GM12878 (cell line): ENCODE results near the gene KAZN. TPM values are rescaled to one million over a fixed set of nuclear protein-coding genes. Genes with fewer than 3 reads are reported as not detected.

Experiments
- ATAC-seq: fragments of 200-7000 bp; cut with Tn5 transposase; 3 replicates; pipeline ENCODE4 v1.9.1; 2020; ENCODE audit warnings: mild to moderate bottlenecking, moderate library complexity
- BruUV-seq: library from RNA; stranded (reverse); fragments of 400-500 nt; replicated peaks from 2 replicates; lab custom pipeline; 2021; lab: Mats Ljungman, UMichigan
- CTCF ChIA-PET: fragments of 300-600 bp; sonication (Branson Sonifier 250); formaldehyde crosslinking; extraction: SDS; loops from one replicate; lab custom pipeline; 2021; ENCODE audit warnings: inconsistent platforms; lab: Yijun Ruan, JAX
- POLR2A ChIA-PET: fragments of 350-600 bp; formaldehyde crosslinking; extraction: SDS; loops from one replicate; lab custom pipeline; 2021; ENCODE audit warnings: inconsistent platforms; lab: Charles Lee
- RAD21 ChIA-PET: fragments of 300-600 bp; sonication (Branson Sonifier 250); formaldehyde crosslinking; loops from one replicate; lab custom pipeline; 2023; ENCODE audit warnings: antibody characterized with exemption; ENCODE audit not compliant: unreplicated experiment; lab: Charles Lee
- SMC1A ChIA-PET: fragments of 300-600 bp; sonication (Branson Sonifier 250); formaldehyde crosslinking; loops from one replicate; lab custom pipeline; 2023; ENCODE audit not compliant: unreplicated experiment, uncharacterized antibody; lab: Charles Lee
- DNase-seq: peaks from one replicate; pipeline ENCODE4 v3.0.0-alpha.2; 2011; ENCODE audit warnings: low read depth, low spot score
- FAIRE-seq: peaks from 3 replicates; lab custom pipeline; 2011; peaks lifted over from hg19 to GRCh38; lab: Jason Lieb, UNC
- H2AFZ ChIP-seq: 2 replicates; pipeline ENCODE4 v1.6.0; 2011; ENCODE audit warnings: low read depth, low read length, control low read depth; ENCODE audit not compliant: control insufficient read depth
- H3K27ac ChIP-seq: 2 replicates; pipeline ENCODE4 v1.5.1; 2011; ENCODE audit warnings: control low read depth; ENCODE audit not compliant: control insufficient read depth, insufficient read depth
- H3K27me3 ChIP-seq, 2 experiments: replicated peaks in 1 of 2; 2 replicates each; pipeline versions ENCODE4 v1.6.0 to v1.6.1; 2011; ENCODE audit warnings: low read length in 1 of 2; ENCODE audit not compliant: control insufficient read depth in 2 of 2, insufficient read depth in 2 of 2
- H3K36me3 ChIP-seq, 2 experiments: 2 replicates each; pipeline ENCODE4 v1.5.1; 2011; ENCODE audit warnings: low read length in 1 of 2; ENCODE audit not compliant: control insufficient read depth in 2 of 2, insufficient read depth in 2 of 2
- H3K4me1 ChIP-seq: 2 replicates; pipeline ENCODE4 v1.6.1; 2011; ENCODE audit warnings: mild to moderate bottlenecking, low read length, moderate library complexity, mixed read lengths; ENCODE audit not compliant: control insufficient read depth, insufficient read depth
- H3K4me2 ChIP-seq: 2 replicates; pipeline ENCODE4 v1.6.0; 2011; ENCODE audit warnings: control low read depth; ENCODE audit not compliant: control insufficient read depth, insufficient read depth
- H3K4me3 ChIP-seq: fragments of 200-600 bp; sonication (generic); 2 replicates; pipeline ENCODE4 v1.5.1; 2016
- H3K79me2 ChIP-seq: 2 replicates; pipeline ENCODE4 v1.6.0; 2011; ENCODE audit warnings: low read length; ENCODE audit not compliant: control insufficient read depth, insufficient read depth
- H3K9ac ChIP-seq: 2 replicates; pipeline ENCODE4 v1.8.0; 2011; ENCODE audit warnings: low read length, control low read depth, mixed read lengths; ENCODE audit not compliant: control insufficient read depth, insufficient read depth
- H3K9me3 ChIP-seq: replicated peaks from 3 replicates; pipeline ENCODE4 v1.5.1; 2011; ENCODE audit warnings: mild to moderate bottlenecking, low read length; ENCODE audit not compliant: control insufficient read depth, insufficient read depth
- H4K20me1 ChIP-seq: 2 replicates; pipeline ENCODE4 v1.6.0; 2011; ENCODE audit not compliant: control insufficient read depth, insufficient read depth
- EP300 ChIP-seq, 2 experiments: fragments of 150-350 bp in 1 of 2; IDR thresholded peaks; 2 replicates each; pipeline ENCODE4 v1.6.1; 2011 to 2012; ENCODE audit warnings: low read depth in 2 of 2, low read length in 2 of 2, borderline replicate concordance in 1 of 2, improper control_type of control experiment in 1 of 2, inconsistent platforms in 1 of 2; ENCODE audit not compliant: control insufficient read depth in 1 of 2
- ESRRA ChIP-seq: IDR thresholded peaks from 2 replicates; pipeline ENCODE4 v1.6.1; 2012; ENCODE audit warnings: mild to moderate bottlenecking, low read length, improper control_type of control experiment
- HSF1 ChIP-seq: fragments of 150-350 bp; IDR thresholded peaks from 2 replicates; pipeline ENCODE4 v1.6.1; 2014; ENCODE audit warnings: mild to moderate bottlenecking, low read depth, low read length
- IKZF1 ChIP-seq: fragments of 450-650 bp; conservative IDR thresholded peaks from 2 replicates; pipeline ENCODE4 v1.6.1; 2017; ENCODE audit warnings: antibody characterized with exemption, mild to moderate bottlenecking
- IRF5 ChIP-seq: fragments of 450-650 bp; IDR thresholded peaks from 2 replicates; pipeline ENCODE4 v1.6.1; 2017; ENCODE audit warnings: borderline replicate concordance
- NR2C2 ChIP-seq: IDR thresholded peaks from 2 replicates; pipeline ENCODE4 v1.6.1; 2011; ENCODE audit warnings: borderline replicate concordance, low read depth; ENCODE audit not compliant: control insufficient read depth, insufficient read length
- PRDM15 ChIP-seq: fragments of 450-650 bp; formaldehyde crosslinking; IDR thresholded peaks from 2 replicates; pipeline ENCODE4 v1.4.0; 2020; ENCODE audit warnings: mild to moderate bottlenecking, moderate library complexity
- SMARCA5 ChIP-seq: fragments of 450-650 bp; IDR thresholded peaks from 2 replicates; pipeline ENCODE4 v1.6.1; 2017; ENCODE audit warnings: mild to moderate bottlenecking
- ZBTB40 ChIP-seq: fragments of 450-650 bp; IDR thresholded peaks from 2 replicates; pipeline ENCODE4 v1.6.1; 2016; ENCODE audit warnings: mild to moderate bottlenecking, moderate library complexity, borderline replicate concordance
- WGBS: methylation state at CpG from one replicate; pipeline ENCODE4 v1.1.6; 2016; ENCODE audit warnings: low lambda C conversion rate; ENCODE audit not compliant: insufficient replicate concordance, insufficient coverage; ENCODE audit errors: missing lambda C conversion rate; 5-methylcytosine and 5-hydroxymethylcytosine counted together
- in situ Hi-C: fragments of 300-500 bp; cut with MboI; formaldehyde crosslinking; loops from 9 replicates; pipeline ENCODE4 v1.14.3; 2018; ENCODE audit warnings: mixed read lengths
- intact Hi-C: fragments of 100-400 bp; cut with micrococcal nuclease; formaldehyde crosslinking; loops from one replicate; pipeline ENCODE4 v1.14.2; 2022; ENCODE audit not compliant: unreplicated experiment
- polyA plus RNA-seq, 11 experiments: library from polyadenylated mRNA; depleted of rRNA in 4 of 11; unstranded in 6 of 11; stranded (reverse) in 5 of 11; fragments of >200 nt; fragmentation: Nextera tagmentation in 4 of 11; fragmentation: Illumina TruSeq in 1 of 11; extraction: Ambion mirVana in 4 of 11; extraction: Trizol in 1 of 11; gene quantifications; 1 replicate in 1 of 11; 2 replicates in 10 of 11; pipeline versions ENCODE4 v1.2.1 to v1.2.3, GENCODE V29; 2011 to 2016; ENCODE audit warnings: inconsistent platforms in 2 of 11, missing spikeins in 2 of 11, low read depth in 1 of 11
- total RNA-seq, 4 experiments: library from RNA; depleted of rRNA in 3 of 4; stranded (reverse); fragments of >200 nt in 3 of 4; fragmentation: Illumina TruSeq in 1 of 4; extraction: Trizol in 1 of 4; gene quantifications; 2 replicates each; pipeline versions ENCODE4 v1.2.1 to v1.2.3, GENCODE V29; 2013 to 2021

The KAZN gene
- total and polyA plus RNA-seq, 10 of the 15 experiments (the other 5 are each of a cell fraction or from before 2014, with no cell fraction given), result 0.72 to 4.0 (median 1.2) TPM

- TF ChIP-seq PRDM15, result no peak
- no peak for TF ChIP-seq EP300 (IDR thresholded peaks at IDR 0.05; ENCODE audit: borderline replicate concordance in 1 of 2, control insufficient read depth in 1 of 2, low read depth in 2 of 2, low read length in 2 of 2)
- no peak for TF ChIP-seq IRF5
- no peak for TF ChIP-seq ESRRA
- no peak for TF ChIP-seq NR2C2
These were observed 523.8 kb downstream of the KAZN start (continued) for GRCh38 chr1:15122331-15122730.

- H3K4me3 ChIP-seq, result no peak overlapping the region
- no peak for FAIRE-seq
- ChIA-PET POLR2A (no interaction called here), SMC1A (interaction anchor here (1.1 kb wide), 1 partner anchor 149 kb away, joined by 3 read pairs; no protein-coding TSS in a partner anchor), RAD21 (no interaction called here), CTCF (interaction anchor here (0.7 to 2.0 kb wide), 6 partner anchors 14 to 182 kb away, joined by 3 to 6 read pairs (median 4); no protein-coding TSS in a partner anchor)
- no peaks in the 10 kb centered on the region for H3K79me2 ChIP-seq
- H3K27ac ChIP-seq, result no peak overlapping the region
- H3K36me3 ChIP-seq, result no peaks in the 10 kb centered on the region
- no peaks in the 10 kb centered on the region for H3K9me3 ChIP-seq
- ATAC-seq, result no peak
- DNase-seq, result no peak
- no peak overlapping the region for H3K4me2 ChIP-seq
- in situ Hi-C loops, result loop anchor here (10.0 kb wide), 1 partner anchor 182 kb away; no protein-coding TSS in a partner anchor
- intact Hi-C loops, result no loop called here
- whole genome bisulfite sequencing, result 11% methylated on average over 5 of the region's 5 CpGs
- no peaks in the 10 kb centered on the region for H3K4me1 ChIP-seq
- no peaks in the 10 kb centered on the region; the same call in 1 of the 2 replicates for H4K20me1 ChIP-seq
- H3K9ac ChIP-seq, result no peak overlapping the region
- no peaks in the 10 kb centered on the region; a peak in 1 of 4 replicates for H3K27me3 ChIP-seq
- H2AFZ ChIP-seq, result no peak overlapping the region
- no TSS peak for BruUV-seq
- TF ChIP-seq IKZF1 (no peak), HSF1 (no peak), ZBTB40 (no peak), SMARCA5 (no peak)
These were observed 524.8 kb downstream of the KAZN start for GRCh38 chr1:15123270-15123669.
